ENCODE measurements around the gene SRSF4.
A peak's percentile ranks its signal among the peaks of the same experiment; 100 is the strongest.

SRSF4 gene

DNA sequence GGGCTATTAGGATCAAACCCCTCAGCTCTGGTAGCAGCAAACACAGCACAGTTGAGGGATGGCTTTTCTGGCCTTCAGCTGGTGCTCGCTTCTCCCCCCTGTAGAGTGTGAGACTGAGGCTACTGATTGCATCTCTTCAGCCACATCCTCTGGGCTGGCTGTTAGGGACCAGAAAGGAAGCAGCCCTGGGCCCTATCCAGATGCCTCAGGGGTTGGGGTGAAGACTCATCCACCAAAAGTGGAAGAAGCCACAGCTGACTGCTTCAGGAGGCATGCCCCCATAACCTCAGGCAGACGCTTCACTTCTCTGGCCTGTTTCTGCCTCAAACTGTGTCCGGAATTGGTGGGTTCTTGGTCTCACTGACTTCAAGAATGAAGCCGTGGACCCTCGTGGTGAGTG lies 51.8 kb downstream of the SRSF4 start:
- TF ChIP-seq, protein P1, sequence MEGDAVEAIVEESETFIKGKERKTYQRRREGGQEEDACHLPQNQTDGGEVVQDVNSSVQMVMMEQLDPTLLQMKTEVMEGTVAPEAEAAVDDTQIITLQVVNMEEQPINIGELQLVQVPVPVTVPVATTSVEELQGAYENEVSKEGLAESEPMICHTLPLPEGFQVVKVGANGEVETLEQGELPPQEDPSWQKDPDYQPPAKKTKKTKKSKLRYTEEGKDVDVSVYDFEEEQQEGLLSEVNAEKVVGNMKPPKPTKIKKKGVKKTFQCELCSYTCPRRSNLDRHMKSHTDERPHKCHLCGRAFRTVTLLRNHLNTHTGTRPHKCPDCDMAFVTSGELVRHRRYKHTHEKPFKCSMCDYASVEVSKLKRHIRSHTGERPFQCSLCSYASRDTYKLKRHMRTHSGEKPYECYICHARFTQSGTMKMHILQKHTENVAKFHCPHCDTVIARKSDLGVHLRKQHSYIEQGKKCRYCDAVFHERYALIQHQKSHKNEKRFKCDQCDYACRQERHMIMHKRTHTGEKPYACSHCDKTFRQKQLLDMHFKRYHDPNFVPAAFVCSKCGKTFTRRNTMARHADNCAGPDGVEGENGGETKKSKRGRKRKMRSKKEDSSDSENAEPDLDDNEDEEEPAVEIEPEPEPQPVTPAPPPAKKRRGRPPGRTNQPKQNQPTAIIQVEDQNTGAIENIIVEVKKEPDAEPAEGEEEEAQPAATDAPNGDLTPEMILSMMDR (IDR thresholded peaks at IDR 0.05; ENCODE audit: control insufficient read depth, insufficient read depth, low read depth, low read length, missing control alignments), result no peak
- H3K4me3 ChIP-seq (ENCODE audit: control insufficient read depth, low read depth, low read length), result no peak overlapping the region
- no peak for DNase-seq (ENCODE audit: low read depth)

DNA sequence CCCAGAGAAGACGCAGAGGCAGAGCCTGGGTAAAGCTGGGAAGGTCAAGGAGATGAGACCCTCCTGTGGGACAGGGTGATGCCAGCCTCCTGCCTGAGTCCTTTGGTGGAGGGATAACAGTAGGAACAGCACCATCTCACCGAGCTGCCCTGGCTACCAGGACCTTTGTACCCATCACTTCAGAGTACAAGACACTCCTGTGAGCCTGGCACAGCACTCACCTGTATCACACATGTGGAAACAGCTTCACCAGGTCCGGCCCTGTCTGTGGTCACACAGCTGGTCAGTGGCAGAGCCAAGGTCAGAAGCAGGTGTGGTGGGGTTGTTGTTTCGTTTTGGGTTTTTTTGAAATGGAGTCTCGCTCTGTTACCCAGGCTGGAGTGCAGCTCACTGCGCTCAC lies 53.0 kb downstream of the SRSF4 start:
- DNase-seq (ENCODE audit: low read depth), result no peak
- TF ChIP-seq, protein P1 (IDR thresholded peaks at IDR 0.05; ENCODE audit: control insufficient read depth, insufficient read depth, low read depth, low read length, missing control alignments), result no peak
- H3K4me3 ChIP-seq (ENCODE audit: control insufficient read depth, low read depth, low read length), result no peak overlapping the region

GRCh38 chr1:29126198-29126597 lies 55.5 kb downstream of the SRSF4 start:
- no peak for DNase-seq (ENCODE audit: low read depth)
- TF ChIP-seq, protein P1 (IDR thresholded peaks at IDR 0.05; ENCODE audit: control insufficient read depth, insufficient read depth, low read depth, low read length, missing control alignments), result no peak
- no peak overlapping the region for H3K4me3 ChIP-seq (ENCODE audit: control insufficient read depth, low read depth, low read length)

DNA sequence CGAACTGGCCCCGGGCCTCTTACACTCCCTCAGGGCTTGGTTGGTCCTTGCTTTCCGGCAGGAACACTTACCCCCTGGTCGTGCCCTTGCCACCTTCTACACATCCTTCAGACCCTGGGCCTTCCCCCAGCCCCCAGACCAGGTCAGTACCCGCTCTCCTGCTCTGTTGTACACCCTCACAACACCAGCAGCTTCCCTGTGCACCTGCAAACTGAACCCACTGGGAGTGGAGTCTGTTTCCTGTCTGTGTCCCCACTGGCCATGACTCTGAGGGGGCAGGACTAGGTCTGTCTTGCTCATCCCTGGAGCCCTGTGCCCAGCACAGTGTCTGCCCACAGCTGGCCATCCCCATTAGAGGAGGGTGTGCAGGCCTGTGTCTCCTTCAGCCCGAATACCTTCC lies 55.9 kb downstream of the SRSF4 start:
- no peak for DNase-seq (ENCODE audit: low read depth)
- TF ChIP-seq, protein P1 (IDR thresholded peaks at IDR 0.05; ENCODE audit: control insufficient read depth, insufficient read depth, low read depth, low read length, missing control alignments), result no peak
- H3K4me3 ChIP-seq (ENCODE audit: control insufficient read depth, low read depth, low read length), result no peak overlapping the region

GRCh38 chr1:29125237-29125641 lies 56.5 kb downstream of the SRSF4 start:
- TF ChIP-seq, protein P1 (IDR thresholded peaks at IDR 0.05; ENCODE audit: control insufficient read depth, insufficient read depth, low read depth, low read length, missing control alignments), result no peak
- DNase-seq (ENCODE audit: low read depth), result no peak
- H3K4me3 ChIP-seq (ENCODE audit: control insufficient read depth, low read depth, low read length), result peak overlapping the region; percentile 83

DNA sequence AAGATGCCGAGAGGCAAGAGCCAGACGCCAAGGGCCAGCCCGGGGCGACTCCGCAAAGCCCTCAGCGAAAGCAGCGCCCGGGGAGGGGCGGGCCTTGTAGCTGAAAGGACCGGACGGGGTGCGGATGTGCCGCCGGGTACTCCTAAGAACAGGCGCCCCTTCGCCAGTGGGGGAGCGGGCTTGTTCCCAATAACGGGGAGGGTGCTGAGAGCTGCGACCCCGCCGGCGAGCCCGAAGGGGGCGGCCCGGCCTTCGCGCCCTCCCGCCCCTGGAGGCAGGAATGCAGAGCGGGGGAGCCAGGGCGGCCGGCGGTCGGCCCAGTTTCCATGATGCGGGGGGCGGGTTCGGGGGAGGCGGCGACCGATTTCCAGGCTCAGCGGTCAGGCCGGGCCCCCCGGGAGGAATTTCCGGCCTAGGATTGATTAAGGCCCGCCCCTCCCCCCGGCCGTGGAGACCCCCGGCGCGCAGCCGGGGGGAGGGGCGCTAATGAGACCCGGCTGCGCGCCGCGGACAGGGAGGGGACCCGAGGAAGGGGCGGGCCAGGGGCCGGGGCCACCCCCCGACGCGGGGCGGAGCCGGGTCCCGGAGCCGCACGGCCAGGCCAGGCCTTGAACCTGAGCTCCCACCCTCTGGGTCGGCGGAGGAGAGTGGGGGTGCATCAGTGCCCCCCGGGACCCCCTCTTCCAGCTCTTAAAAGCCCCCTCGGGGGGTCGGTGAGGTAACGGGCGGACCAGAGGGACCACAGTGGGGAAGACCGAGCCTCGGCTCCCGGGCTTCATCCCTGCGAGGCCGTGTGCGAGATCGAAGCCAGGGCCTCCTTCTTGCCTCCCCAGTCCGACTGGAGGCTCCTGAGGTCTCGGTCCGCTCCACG lies 57.1 kb downstream of the SRSF4 start:
- no peak for DNase-seq (ENCODE audit: low read depth)
- TF ChIP-seq, protein P1 (IDR thresholded peaks at IDR 0.05; ENCODE audit: control insufficient read depth, insufficient read depth, low read depth, low read length, missing control alignments), result peak; percentile 66
- peak overlapping the region; percentile 83 for H3K4me3 ChIP-seq (ENCODE audit: control insufficient read depth, low read depth, low read length)

Measured in AG09309 (cell line).